Islet precursor cell (in vitro differentiated cells): Measurements from ENCODE around the gene HOXC9.
"Not testable (repeated sequence)": the region's sequence is repeated elsewhere in the genome, so short reads cannot be mapped to it uniquely, and the experiment has no call there.

Experiments
- DNase-seq: peaks from one replicate; pipeline ENCODE4 v3.0.0-alpha.2; 2018

Gene HOXC9

DNA sequence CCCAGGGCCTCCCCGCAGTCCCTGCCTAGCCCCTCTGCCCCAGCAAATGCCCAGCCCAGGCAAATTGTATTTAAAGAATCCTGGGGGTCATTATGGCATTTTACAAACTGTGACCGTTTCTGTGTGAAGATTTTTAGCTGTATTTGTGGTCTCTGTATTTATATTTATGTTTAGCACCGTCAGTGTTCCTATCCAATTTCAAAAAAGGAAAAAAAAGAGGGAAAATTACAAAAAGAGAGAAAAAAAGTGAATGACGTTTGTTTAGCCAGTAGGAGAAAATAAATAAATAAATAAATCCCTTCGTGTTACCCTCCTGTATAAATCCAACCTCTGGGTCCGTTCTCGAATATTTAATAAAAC is 30.5 kb downstream of the HOXC9 start:
- no peak for DNase-seq

DNA sequence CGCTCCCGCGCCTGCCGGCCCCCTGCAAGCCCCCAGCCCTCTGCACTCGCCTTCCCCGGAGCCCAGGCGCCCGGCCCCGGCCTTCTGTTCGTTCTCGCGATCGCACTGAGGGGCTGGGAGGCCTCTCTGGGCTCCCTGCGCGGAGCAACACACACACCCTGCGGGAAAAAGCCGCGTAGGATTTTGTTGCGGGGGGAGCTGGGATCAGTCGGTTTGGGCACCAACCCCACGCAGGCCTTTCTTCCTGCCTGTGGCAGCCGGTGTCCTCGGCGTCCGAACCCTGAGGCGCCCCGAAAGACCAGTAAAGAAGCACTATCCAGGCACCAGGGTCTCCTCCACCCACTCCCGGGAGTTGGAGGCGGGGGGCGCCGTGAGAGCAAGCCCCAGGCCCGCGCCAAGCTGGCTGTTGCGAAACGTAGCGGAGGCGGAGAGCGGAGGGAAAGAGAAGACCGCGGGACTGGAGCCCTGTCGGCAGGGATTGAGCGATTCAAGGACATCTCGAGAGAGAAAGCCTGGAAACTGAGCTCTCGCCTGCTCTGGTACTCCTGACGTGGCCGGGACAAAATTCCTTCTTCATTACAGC is 31.0 kb downstream of the HOXC9 start:
- DNase-seq, result peak; percentile 93

DNA sequence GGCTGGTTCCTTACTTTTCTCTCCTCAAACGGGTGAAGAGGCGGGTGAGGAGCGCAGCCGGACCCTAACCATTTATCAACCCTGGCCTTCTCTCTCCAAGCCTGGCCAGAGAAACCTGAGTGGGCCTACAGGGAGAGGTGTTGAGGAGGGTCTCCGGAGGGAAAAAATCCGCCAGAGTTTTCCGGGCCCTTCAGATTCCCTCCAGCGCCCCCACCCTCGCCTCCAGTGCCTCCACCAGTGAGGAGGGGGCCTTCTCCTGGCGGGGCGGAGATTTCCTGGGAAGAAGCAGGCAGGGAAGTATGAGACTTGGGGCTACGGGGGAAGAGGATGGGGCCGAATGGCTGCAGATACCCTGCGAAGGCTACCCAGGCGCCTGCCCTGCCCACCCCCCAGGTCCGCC is 31.5 kb downstream of the HOXC9 start:
- no peak for DNase-seq

DNA sequence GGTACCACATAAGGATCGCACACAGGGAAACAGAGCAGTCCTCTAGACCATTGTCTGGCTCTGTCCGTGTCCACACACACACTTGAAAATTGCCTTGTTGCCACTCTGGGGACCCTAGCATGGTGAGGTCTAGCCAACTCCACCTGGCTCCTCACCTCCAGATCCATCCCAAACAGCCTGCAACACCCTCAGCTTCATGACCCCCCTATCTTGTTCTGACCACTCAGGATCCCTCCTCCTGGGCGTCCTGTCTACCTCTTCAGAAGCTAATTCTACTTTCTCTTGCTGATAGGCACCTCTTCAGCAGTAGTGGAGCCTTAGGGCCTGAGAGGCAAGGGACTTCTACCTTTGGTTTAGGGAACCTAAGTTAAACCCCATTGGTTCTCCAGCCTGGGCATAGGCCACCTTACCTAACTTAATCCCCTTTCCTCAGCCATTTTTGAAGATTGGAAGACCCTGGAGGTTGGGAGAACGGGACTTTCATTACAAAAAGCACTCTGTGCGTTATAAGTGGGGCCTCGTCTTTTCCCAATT is 32.2 kb downstream of the HOXC9 start:
- no peak for DNase-seq

DNA sequence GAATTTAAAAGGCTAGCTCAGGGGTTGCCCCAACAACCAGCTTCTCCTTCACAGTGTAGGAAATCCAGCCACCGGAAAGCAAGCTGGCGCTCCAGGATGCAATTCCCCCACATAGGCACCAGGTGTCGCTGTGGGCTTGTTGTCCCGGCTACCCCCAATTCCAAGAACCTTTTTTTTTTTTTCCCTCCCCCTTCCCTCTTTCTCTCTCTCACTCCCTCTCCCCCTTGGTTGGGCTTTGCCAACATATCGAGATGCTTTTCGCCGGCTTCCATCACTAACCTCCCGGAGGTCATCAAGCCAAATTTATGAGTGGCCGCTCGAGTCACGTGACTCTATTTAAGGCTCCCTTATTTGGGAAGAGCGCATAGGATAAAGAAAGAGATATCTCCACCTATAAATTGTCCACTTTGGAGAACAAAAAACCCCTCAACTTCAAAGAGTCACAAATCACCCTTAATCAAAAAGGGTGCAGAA is 32.7 kb downstream of the HOXC9 start, which contains the start of gene HOXC5:
HOXC5 (plus strand) TSS at position 424 of the 474 bp plus-strand sequence. CDS start 73 bp downstream, outside the sequence.
- DNase-seq, result peak; percentile 95

DNA sequence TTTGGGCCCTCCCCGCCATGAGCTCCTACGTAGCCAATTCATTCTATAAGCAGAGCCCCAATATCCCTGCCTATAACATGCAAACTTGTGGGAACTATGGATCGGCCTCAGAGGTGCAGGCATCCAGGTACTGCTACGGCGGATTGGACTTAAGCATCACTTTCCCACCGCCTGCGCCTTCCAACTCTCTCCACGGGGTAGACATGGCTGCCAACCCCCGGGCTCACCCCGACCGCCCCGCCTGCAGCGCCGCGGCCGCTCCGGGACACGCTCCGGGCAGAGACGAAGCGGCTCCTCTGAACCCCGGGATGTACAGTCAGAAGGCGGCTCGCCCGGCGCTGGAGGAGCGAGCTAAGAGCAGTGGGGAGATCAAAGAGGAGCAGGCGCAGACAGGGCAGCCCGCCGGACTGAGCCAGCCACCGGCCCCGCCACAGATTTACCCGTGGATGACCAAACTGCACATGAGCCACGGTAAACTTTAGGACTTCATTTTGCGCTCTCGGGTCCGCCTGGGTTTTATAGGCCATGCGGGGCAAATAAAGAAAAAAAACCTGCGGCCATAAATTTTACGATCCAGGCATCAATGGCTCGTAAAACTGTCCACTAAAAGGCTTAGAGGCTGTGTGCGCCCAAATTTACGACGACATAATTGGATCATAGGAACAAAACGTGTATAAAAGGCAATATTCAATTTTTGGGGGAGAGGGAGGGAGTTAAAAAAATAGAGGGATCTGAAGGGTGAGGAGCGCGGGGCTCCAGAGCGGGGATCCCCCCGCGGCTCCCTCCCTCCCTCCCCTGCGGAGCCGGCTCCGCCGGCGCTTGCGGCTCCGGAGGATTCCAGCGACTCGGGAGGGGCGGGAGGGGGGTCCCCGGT is 33.4 kb downstream of the HOXC9 start:
- DNase-seq, result peak; percentile 92

DNA sequence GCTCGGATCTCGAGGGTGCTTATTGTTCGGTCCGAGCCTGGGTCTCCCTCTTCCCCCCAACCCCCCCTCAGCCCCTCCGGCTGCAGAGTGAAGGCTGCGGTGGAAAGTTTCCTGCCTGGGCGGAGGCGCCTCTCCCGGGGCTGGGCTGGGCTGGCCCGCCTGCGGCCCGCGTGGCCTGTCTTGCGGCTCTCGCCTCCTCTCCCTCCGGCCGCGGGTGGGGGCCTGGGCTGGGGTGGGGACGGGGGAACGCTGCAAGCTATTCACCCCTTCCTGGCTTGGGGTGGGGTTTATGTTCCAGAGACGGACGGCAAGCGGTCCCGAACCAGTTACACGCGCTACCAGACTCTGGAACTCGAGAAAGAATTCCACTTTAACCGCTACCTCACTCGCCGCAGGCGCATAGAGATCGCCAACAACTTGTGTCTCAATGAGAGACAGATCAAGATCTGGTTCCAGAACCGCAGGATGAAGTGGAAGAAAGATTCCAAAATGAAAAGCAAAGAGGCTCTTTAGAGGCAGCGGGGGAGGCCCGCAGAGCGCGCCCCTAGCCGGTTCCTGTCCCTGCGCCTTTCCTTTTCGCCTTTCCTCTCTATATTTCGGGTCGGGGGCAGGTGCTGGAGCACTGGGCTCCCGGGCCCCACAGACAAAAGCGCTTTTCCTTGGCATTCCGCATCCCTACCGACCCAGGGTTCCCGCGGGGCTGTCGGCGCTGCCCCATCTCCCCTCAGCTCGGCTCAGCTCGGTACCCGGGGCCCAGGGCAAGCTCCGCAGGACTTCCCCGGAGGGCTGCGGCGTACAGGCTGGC is 34.2 kb downstream of the HOXC9 start:
- peak; percentile 91 for DNase-seq

DNA sequence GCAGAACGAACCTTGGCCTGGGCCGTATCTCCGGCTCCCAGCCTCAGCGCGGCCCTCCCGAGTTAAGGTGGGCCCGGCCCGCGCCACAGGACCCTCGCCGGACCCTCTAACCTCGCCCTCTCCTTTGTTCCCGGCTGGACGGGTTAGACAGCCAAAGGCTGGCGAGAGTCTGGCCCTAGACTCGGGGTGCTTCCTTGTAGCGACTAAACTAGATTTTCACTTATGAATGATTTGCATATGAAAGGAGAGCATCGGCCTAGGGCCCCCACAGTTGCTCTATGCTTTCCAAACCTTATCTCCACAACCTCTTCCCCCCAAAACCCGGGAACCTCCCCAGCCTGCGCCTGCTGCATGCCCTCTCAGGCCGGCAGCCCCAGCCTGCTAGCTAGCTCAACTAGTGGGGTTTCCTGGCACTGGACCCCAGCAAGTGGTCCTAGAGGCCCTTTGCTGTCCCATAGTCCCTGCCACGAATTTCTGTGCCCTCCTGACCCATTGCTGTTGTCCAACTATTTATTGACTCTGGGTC is 34.9 kb downstream of the HOXC9 start:
- no peak for DNase-seq

DNA sequence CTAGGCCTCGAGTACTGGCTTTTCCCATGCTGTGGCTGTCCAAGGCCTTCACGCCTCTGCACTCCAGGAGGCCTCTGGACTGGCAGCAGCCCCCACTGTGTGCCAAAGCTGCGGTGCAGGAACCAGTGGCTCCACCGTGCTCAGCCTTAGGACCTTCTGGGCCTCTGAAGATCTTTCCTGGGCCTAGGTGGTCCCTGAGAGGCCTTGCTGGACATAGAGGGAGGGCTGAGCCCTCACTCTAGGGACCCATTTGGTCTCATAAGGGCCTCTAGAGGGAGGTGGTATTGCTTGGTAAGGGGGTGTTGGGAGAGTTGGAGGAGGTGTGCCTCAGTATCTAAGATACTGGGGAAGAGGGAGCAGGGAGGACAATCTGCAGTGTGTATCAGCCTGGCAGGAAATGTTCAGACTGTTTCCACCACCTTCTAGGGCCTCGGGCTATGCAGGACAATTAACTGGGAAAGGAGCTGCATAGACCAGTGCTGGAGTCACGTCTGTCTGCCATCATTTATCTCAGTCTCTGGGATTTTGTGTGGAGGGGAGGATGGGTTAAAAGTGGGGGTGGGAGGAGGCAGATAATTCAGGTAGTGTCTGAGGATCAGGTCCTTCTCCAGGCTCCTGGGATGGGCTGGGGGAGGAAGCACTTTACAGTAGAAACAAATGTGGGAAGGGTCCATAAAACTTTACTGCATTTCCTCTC is 35.8 kb downstream of the HOXC9 start:
- peak; percentile 91 for DNase-seq

DNA sequence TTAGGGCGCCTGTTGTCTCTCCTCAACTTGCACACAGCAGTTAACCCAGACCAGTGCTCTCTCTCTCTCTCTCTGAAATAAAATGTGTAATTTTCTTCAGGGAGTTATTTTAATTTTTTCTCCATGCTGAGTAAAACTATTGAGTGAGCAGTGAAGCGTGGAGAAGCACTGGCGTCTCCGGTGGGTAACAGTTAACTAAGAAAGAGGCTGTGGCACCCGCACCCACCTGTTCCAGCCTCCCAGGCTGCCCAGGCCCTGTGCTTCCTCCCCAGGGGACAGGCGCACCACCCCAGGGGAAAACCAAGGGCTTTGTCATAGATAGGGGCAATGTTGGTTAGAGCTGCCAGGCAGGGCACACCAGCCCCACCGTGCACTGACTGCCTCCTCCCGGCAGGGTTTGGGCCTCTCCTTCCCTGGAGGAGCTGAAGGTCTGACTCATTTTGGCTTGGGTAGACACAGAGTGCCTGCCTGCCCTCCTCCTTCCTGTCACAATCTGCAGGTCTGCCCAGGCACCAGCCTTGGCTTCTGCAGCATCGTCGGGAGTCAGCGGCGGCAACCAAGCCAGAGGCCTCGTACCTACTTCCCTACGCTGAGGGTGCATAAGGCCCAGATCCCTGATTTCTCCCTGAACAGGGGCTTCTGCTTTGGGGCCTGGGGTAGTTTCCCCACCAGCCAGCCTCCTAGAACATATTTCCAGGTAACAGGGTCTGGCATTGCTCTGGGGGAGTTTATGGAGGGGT is 36.8 kb downstream of the HOXC9 start:
- DNase-seq, result peak; percentile 95

DNA sequence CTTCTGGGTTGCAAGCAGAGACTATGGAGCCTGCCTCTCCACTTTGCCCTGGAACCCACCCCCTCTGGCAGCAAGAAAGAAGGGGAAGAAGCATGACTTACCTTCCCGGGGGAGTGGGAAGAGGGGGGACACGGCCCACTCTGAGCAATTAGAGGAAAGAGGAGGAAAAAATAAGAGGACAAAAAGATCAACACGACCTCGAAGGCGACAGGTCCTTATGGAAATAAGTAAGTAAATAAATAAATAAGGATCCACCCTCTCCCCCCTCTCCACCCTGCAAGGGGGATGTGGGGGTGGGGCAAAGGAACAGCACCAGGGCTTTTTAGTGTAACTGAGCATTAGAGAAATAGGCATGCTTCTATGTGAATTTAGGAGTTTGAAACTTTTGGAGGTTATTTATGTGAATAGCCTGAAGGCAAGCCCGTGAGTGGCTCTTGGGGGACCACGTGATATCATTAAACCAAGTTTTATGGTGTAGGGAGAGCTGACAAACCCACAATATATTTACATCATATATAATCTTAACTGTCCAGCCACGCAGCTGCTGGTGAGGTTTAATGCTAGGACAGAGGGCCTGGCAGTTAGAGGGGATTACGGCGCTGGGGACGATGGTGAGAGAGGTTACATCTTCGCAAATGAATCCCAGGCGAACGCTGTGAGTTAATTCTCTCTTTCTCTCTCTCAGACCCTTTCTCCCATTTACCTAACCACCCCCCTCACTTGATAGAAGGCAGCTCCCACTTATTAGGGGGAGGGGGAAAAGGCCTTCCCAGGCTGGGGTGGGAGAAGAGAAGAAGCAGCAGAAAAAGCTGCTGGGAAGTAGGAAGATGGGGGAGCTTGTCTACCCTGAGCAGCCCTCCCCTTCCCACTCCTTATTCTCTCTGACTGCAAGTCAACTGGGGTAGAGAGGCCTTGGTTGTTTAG is 37.7 kb downstream of the HOXC9 start:
- DNase-seq, result no peak

DNA sequence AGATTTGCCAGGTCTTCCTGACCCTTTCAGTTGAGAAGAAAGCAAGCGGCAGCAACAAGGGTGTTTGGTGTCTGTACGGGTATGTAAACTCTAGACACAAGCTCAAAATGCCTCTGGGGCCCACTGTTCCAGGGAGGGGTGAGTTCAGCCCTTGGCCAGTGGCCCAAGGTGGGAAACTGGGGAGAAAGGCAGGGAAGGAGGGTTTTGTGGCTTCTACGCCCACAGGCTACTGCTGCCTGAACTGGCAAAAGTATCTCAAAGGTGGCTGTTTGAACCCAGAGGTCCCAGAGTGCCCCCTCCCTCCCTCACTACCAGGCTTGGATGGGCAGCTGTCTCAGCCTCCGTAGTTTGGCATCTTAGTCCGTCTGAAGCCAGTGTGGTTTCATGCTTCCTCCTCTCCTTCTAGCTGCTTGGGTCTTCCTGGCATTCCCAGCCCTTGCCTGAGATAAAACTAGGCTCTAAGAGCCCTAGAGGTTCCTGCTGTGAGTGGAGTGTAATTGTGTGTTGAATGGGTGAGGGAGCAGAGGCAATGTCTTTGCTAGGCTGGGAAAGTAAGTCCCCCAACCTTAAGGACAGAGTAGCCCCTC is 38.4 kb downstream of the HOXC9 start:
- DNase-seq, result peak; percentile 62

DNA sequence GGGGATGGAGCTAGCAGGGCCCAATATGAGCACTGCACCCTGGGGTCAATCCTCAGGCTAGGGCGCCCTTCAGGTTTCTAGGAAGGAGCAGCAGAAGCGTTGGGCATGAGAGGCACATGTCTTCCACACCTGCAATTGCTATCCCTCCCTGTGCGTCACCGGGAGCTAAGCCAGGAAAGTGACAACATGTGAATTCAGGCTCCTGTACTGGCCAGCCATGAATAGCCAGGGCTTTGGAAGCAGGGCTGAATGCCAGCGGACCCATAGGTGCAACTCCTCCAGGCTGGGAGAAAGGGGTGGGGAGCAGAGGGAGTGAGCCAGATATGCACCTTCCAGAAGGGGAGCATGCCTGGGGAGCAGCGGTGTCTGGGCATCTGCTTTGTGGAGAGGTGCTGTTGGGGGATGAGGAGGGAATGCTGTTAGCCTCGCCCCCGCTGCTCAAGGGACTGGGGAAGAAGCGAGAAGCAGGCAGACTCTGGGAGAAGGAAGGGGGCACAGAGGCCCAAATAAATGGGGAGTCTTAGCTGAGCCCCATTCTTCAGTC is 39.0 kb downstream of the HOXC9 start:
- DNase-seq, result peak; percentile 63

DNA sequence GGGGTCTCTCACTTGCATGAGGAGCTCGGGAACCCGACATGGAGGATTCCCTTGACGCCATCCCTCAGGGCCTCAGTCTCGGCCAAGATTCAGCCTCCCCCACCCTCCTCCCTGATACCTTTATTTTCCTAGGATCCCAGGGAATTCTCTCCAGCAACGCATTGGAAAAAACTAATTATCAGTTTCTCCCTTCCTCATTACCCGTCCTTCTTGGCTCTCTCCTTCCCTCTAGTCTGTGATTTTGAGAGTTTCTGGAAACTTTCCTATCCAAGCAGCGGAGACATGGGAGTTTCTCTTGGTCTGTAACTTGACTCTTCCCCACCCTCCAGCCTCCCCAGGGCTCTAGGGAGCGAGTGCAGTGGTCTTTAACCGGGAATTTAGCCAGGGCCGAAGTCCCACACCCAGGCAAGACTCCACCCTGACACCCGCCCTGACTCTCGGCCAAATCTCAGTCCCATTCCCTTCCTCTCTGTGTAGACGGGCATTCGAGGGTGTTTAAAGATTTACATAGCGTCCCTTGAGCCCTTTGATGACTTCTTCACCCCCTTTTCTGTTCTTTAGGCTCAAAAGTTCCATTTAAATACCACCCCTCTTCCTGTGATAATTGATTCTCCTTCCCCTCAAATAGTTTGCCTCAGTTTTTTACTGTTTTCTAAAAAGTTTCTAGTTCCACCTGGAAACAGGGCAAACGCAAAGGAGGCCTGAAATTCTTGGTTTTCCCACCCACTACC is 39.6 kb downstream of the HOXC9 start:
- DNase-seq, result peak; percentile 76

DNA sequence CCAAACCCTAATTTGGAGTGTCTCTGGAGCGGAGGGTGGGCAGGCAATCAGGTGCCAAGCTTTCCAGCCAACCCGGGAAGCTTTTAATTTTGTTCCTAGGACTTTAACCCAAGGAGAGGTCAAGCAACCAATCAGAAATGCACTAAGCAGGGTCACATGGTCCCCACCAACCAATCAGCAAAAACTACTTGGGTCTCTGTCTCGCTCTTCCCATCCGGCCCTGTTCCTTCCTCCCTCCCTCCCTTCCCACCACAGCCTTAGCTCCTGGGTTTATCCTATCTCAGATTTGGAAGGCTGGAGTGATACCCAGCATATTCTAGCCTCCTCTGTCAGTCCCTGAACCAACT is 40.2 kb downstream of the HOXC9 start:
- DNase-seq, result peak; percentile 71

DNA sequence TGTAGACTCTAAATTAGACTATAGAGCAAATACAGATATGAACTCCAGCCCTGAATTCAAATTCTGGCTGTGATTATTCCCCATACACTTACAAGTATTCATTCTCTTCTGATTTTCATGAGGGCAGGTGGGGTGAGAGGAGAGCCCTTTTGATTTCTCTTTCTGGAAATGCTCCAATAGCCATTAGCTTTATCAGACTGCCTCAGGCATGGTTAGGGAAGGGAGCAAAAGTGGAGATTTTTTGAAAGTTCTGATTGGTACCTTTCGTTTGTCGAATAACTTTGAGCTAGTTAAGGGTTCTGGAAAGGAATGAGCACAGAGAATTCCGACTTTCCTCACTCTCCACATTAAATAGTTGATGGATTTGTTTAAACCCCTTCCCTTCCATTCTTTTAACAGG is 40.7 kb downstream of the HOXC9 start:
- DNase-seq, result no peak

DNA sequence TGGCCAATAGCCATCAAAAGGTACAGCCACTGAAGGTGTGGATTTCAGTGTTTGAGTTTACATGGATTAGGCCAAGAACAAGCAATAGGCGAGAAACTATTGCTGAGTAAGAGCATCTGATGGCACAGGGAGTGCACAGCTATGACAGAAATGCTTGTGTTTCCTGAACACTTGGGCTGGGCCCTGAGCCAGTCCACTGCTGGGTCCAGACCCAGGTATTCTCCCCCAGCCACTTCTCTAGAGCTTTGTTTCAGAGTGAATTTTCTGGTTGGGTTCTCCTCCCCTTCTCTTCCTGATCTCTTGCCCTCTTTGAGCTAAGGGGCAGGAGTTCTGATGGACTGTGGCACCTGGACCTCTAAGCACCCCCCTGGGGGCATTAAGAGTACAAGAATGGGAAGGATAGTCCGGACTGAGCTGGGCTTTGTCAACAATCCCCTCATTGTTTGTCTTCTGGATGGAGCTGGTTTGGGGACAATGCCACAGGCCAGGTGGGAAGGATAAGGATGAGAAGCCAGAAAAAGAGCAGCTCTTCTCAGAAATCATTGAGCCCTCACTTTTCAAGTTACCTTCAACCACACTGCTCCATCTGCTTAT is 41.2 kb downstream of the HOXC9 start:
- peak; percentile 61 for DNase-seq

DNA sequence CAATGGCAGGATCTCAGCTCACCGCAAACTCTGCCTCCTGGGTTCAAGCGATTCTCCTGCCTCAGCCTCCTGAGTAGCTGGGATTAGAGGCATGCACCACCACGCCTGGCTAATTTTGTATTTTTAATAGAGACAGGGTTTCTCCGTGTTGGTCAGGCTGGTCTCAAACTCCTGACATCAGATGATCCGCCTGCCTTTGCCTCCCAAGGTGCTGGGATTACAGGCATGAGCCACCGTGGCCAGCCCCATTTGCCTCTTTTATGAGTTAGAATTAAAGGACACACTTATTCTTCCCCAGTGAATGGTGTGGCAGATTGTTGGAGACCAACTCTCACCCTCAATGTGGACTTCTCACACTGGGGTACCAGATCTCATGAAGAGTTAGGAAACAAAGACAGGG is 42.1 kb downstream of the HOXC9 start:
- not testable (repeated sequence) for DNase-seq
